GM21360 (cell line): Measurements from ENCODE around the gene TRMT61A.
"Not testable (repeated sequence)": the region's sequence is repeated elsewhere in the genome, so short reads cannot be mapped to it uniquely, and the experiment has no call there.

Experiments
- ATAC-seq: cut with Tn5 transposase; IDR thresholded peaks from one replicate; pipeline ENCODE4 v1.9.1; 2021; ENCODE audit warnings: mild to moderate bottlenecking, moderate library complexity; ENCODE audit not compliant: unreplicated experiment

Gene TRMT61A

GRCh38 chr14:103508521-103509329, 20.3 kb upstream of the TRMT61A start:
- no peak for ATAC-seq

GRCh38 chr14:103509864-103510723, 18.9 kb upstream of the TRMT61A start:
- no peak for ATAC-seq

GRCh38 chr14:103510724-103511693, 18.0 kb upstream of the TRMT61A start:
- no peak for ATAC-seq

- ATAC-seq: not testable (repeated sequence)
These were observed 16.8 kb upstream of the TRMT61A start for GRCh38 chr14:103512180-103512579.

- no peak for ATAC-seq
These were observed 16.0 kb upstream of the TRMT61A start for GRCh38 chr14:103512701-103513611.

GRCh38 chr14:103514596-103515421, 14.2 kb upstream of the TRMT61A start:
- ATAC-seq: no peak

- ATAC-seq: no peak
These were observed 12.4 kb upstream of the TRMT61A start for GRCh38 chr14:103516426-103517173.

- ATAC-seq: no peak
These were observed 11.8 kb upstream of the TRMT61A start for GRCh38 chr14:103517174-103517566.

GRCh38 chr14:103517721-103518421, 11.1 kb upstream of the TRMT61A start:
- no peak for ATAC-seq

- ATAC-seq: no peak
These were observed 10.5 kb upstream of the TRMT61A start for GRCh38 chr14:103518422-103519042.

GRCh38 chr14:103519043-103519836, 9.8 kb upstream of the TRMT61A start:
- no peak for ATAC-seq

- no peak for ATAC-seq
These were observed 9.2 kb upstream of the TRMT61A start for GRCh38 chr14:103519837-103520212.

- ATAC-seq: no peak
These were observed 8.7 kb upstream of the TRMT61A start for GRCh38 chr14:103520269-103520656.

GRCh38 chr14:103520657-103521437, 8.1 kb upstream of the TRMT61A start:
- ATAC-seq: no peak

GRCh38 chr14:103521438-103521950, 7.5 kb upstream of the TRMT61A start:
- ATAC-seq: no peak
